GM12878 (cell line): ENCODE measurements around the gene AKAP12. TPM values are rescaled to one million over a fixed set of nuclear protein-coding genes. Genes with fewer than 3 reads are reported as not detected.

Source experiments
- ATAC-seq: fragments of 200-7000 bp; cut with Tn5 transposase; 3 replicates; pipeline ENCODE4 v1.9.1; 2020; ENCODE audit warnings: mild to moderate bottlenecking, moderate library complexity
- BruUV-seq: library from RNA; stranded (reverse); fragments of 400-500 nt; replicated peaks from 2 replicates; lab custom pipeline; 2021; lab: Mats Ljungman, UMichigan
- CTCF ChIA-PET: fragments of 300-600 bp; sonication (Branson Sonifier 250); formaldehyde crosslinking; extraction: SDS; loops from one replicate; lab custom pipeline; 2021; ENCODE audit warnings: inconsistent platforms; lab: Yijun Ruan, JAX
- POLR2A ChIA-PET: fragments of 350-600 bp; formaldehyde crosslinking; extraction: SDS; loops from one replicate; lab custom pipeline; 2021; ENCODE audit warnings: inconsistent platforms; lab: Charles Lee
- RAD21 ChIA-PET: fragments of 300-600 bp; sonication (Branson Sonifier 250); formaldehyde crosslinking; loops from one replicate; lab custom pipeline; 2023; ENCODE audit warnings: antibody characterized with exemption; ENCODE audit not compliant: unreplicated experiment; lab: Charles Lee
- SMC1A ChIA-PET: fragments of 300-600 bp; sonication (Branson Sonifier 250); formaldehyde crosslinking; loops from one replicate; lab custom pipeline; 2023; ENCODE audit not compliant: unreplicated experiment, uncharacterized antibody; lab: Charles Lee
- DNase-seq: peaks from one replicate; pipeline ENCODE4 v3.0.0-alpha.2; 2011; ENCODE audit warnings: low read depth, low spot score
- FAIRE-seq: peaks from 3 replicates; lab custom pipeline; 2011; peaks lifted over from hg19 to GRCh38; lab: Jason Lieb, UNC
- H2AFZ ChIP-seq: 2 replicates; pipeline ENCODE4 v1.6.0; 2011; ENCODE audit warnings: low read depth, low read length, control low read depth; ENCODE audit not compliant: control insufficient read depth
- H3K27ac ChIP-seq: 2 replicates; pipeline ENCODE4 v1.5.1; 2011; ENCODE audit warnings: control low read depth; ENCODE audit not compliant: control insufficient read depth, insufficient read depth
- H3K27me3 ChIP-seq, 2 experiments: replicated peaks in 1 of 2; 2 replicates each; pipeline versions ENCODE4 v1.6.0 to v1.6.1; 2011; ENCODE audit warnings: low read length in 1 of 2; ENCODE audit not compliant: control insufficient read depth in 2 of 2, insufficient read depth in 2 of 2
- H3K36me3 ChIP-seq, 2 experiments: 2 replicates each; pipeline ENCODE4 v1.5.1; 2011; ENCODE audit warnings: low read length in 1 of 2; ENCODE audit not compliant: control insufficient read depth in 2 of 2, insufficient read depth in 2 of 2
- H3K4me1 ChIP-seq: 2 replicates; pipeline ENCODE4 v1.6.1; 2011; ENCODE audit warnings: mild to moderate bottlenecking, low read length, moderate library complexity, mixed read lengths; ENCODE audit not compliant: control insufficient read depth, insufficient read depth
- H3K4me2 ChIP-seq: 2 replicates; pipeline ENCODE4 v1.6.0; 2011; ENCODE audit warnings: control low read depth; ENCODE audit not compliant: control insufficient read depth, insufficient read depth
- H3K4me3 ChIP-seq: fragments of 200-600 bp; sonication (generic); 2 replicates; pipeline ENCODE4 v1.5.1; 2016
- H3K79me2 ChIP-seq: 2 replicates; pipeline ENCODE4 v1.6.0; 2011; ENCODE audit warnings: low read length; ENCODE audit not compliant: control insufficient read depth, insufficient read depth
- H3K9ac ChIP-seq: 2 replicates; pipeline ENCODE4 v1.8.0; 2011; ENCODE audit warnings: low read length, control low read depth, mixed read lengths; ENCODE audit not compliant: control insufficient read depth, insufficient read depth
- H3K9me3 ChIP-seq: replicated peaks from 3 replicates; pipeline ENCODE4 v1.5.1; 2011; ENCODE audit warnings: mild to moderate bottlenecking, low read length; ENCODE audit not compliant: control insufficient read depth, insufficient read depth
- H4K20me1 ChIP-seq: 2 replicates; pipeline ENCODE4 v1.6.0; 2011; ENCODE audit not compliant: control insufficient read depth, insufficient read depth
- FOXM1 ChIP-seq: IDR thresholded peaks from 2 replicates; pipeline ENCODE4 v1.6.1; 2012; ENCODE audit warnings: low read depth, mild to moderate bottlenecking, inconsistent platforms, low read length, moderate library complexity
- MXI1 ChIP-seq: fragments of 150-350 bp; IDR thresholded peaks from 2 replicates; pipeline ENCODE4 v1.6.1; 2011; ENCODE audit warnings: low read depth, mild to moderate bottlenecking, inconsistent platforms, low read length, improper control_type of control experiment
- SUPT20H ChIP-seq: IDR thresholded peaks from 2 replicates; pipeline ENCODE4 v1.6.1; 2011; ENCODE audit warnings: low read depth, mild to moderate bottlenecking, low read length, moderate library complexity, borderline replicate concordance; ENCODE audit not compliant: control insufficient read depth
- TARDBP ChIP-seq: IDR thresholded peaks from 2 replicates; pipeline ENCODE4 v1.6.1; 2016; ENCODE audit warnings: borderline replicate concordance
- TBL1XR1 ChIP-seq: IDR thresholded peaks from 2 replicates; pipeline ENCODE4 v1.6.1; 2012; ENCODE audit warnings: low read depth, low read length, improper control_type of control experiment
- YY1 ChIP-seq: IDR thresholded peaks from 2 replicates; pipeline ENCODE4 v1.6.1; 2011; ENCODE audit warnings: low read depth, mild to moderate bottlenecking, low read length
- ZNF217 ChIP-seq: fragments of 450-650 bp; IDR thresholded peaks from 2 replicates; pipeline ENCODE4 v1.6.1; 2017; ENCODE audit warnings: antibody characterized with exemption, mild to moderate bottlenecking
- WGBS: methylation state at CpG from one replicate; pipeline ENCODE4 v1.1.6; 2016; ENCODE audit warnings: low lambda C conversion rate; ENCODE audit not compliant: insufficient replicate concordance, insufficient coverage; ENCODE audit errors: missing lambda C conversion rate; 5-methylcytosine and 5-hydroxymethylcytosine counted together
- in situ Hi-C: fragments of 300-500 bp; cut with MboI; formaldehyde crosslinking; loops from 9 replicates; pipeline ENCODE4 v1.14.3; 2018; ENCODE audit warnings: mixed read lengths
- intact Hi-C: fragments of 100-400 bp; cut with micrococcal nuclease; formaldehyde crosslinking; loops from one replicate; pipeline ENCODE4 v1.14.2; 2022; ENCODE audit not compliant: unreplicated experiment
- polyA plus RNA-seq, 11 experiments: library from polyadenylated mRNA; depleted of rRNA in 4 of 11; unstranded in 6 of 11; stranded (reverse) in 5 of 11; fragments of >200 nt; fragmentation: Nextera tagmentation in 4 of 11; fragmentation: Illumina TruSeq in 1 of 11; extraction: Ambion mirVana in 4 of 11; extraction: Trizol in 1 of 11; gene quantifications; 1 replicate in 1 of 11; 2 replicates in 10 of 11; pipeline versions ENCODE4 v1.2.1 to v1.2.3, GENCODE V29; 2011 to 2016; ENCODE audit warnings: inconsistent platforms in 2 of 11, missing spikeins in 2 of 11, low read depth in 1 of 11
- total RNA-seq, 4 experiments: library from RNA; depleted of rRNA in 3 of 4; stranded (reverse); fragments of >200 nt in 3 of 4; fragmentation: Illumina TruSeq in 1 of 4; extraction: Trizol in 1 of 4; gene quantifications; 2 replicates each; pipeline versions ENCODE4 v1.2.1 to v1.2.3, GENCODE V29; 2013 to 2021
- TF ChIP-seq, protein P1 (sequence below): fragments of 450-650 bp; IDR thresholded peaks from 2 replicates; pipeline ENCODE4 v1.6.1; 2016; ENCODE audit warnings: mild to moderate bottlenecking
- TF ChIP-seq, protein P2 (sequence below): IDR thresholded peaks from 2 replicates; pipeline ENCODE4 v1.6.1; 2012; ENCODE audit warnings: improper control_type of control experiment, low read depth, low read length; ENCODE audit not compliant: insufficient replicate concordance

AKAP12 gene
- total and polyA plus RNA-seq, 10 of the 15 experiments (the other 5 are each of a cell fraction or from before 2014, with no cell fraction given), result under 0.01 to 0.72 (median 0.06) TPM; not detected in 4

DNA sequence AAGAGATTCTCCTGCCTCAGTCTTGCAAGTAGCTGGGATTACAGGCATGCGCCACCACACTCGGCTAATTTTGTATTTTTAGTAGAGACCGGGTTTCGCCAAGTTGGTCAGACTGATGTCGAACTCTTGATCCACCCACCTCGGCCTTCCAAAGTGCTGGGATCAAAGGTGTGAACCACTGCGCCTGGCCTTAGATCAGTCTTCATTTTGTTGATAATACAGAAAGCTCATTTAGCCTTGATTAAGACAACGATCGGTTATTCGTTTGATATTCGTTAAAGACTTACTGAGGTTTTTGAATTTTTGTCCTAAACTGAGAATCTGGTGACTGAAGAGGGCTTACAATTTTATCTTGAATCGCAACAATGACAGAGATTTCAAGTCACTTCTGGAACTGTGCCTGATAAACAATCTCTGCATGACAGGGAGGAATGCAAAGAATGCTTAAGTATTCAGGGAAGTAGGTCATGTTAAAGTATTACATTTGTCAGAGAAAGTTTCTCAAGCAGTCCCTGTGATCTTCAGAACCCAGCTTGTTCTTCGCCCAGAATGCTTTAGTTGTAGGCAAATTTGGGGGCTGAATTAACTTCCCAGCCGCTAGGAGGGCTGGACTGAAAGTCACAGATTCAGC, 14.8 kb downstream of the AKAP12 start:
- CTCF ChIA-PET, result no interaction called here

More for the DNA sequence above, 14.8 kb downstream of the AKAP12 start:
- Histone ChIP-seq H3K36me3 (no peaks in the 10 kb centered on the region), H3K4me2 (no peak overlapping the region), H3K27ac (no peak overlapping the region), H2AFZ (no peak overlapping the region), H3K9ac (no peak overlapping the region), H3K4me3 (no peak overlapping the region), H3K27me3 (no peaks in the 10 kb centered on the region)
- FAIRE-seq, result no peak
- RAD21 ChIA-PET, result no interaction called here
- in situ Hi-C loops, result no loop called here
- no peak for TF ChIP-seq YY1
- TF ChIP-seq, protein P1, sequence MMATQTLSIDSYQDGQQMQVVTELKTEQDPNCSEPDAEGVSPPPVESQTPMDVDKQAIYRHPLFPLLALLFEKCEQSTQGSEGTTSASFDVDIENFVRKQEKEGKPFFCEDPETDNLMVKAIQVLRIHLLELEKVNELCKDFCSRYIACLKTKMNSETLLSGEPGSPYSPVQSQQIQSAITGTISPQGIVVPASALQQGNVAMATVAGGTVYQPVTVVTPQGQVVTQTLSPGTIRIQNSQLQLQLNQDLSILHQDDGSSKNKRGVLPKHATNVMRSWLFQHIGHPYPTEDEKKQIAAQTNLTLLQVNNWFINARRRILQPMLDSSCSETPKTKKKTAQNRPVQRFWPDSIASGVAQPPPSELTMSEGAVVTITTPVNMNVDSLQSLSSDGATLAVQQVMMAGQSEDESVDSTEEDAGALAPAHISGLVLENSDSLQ, result no peak
- no peak for TF ChIP-seq SUPT20H
- TF ChIP-seq FOXM1, result no peak
- TF ChIP-seq TBL1XR1, result no peak
- TF ChIP-seq, protein P2, sequence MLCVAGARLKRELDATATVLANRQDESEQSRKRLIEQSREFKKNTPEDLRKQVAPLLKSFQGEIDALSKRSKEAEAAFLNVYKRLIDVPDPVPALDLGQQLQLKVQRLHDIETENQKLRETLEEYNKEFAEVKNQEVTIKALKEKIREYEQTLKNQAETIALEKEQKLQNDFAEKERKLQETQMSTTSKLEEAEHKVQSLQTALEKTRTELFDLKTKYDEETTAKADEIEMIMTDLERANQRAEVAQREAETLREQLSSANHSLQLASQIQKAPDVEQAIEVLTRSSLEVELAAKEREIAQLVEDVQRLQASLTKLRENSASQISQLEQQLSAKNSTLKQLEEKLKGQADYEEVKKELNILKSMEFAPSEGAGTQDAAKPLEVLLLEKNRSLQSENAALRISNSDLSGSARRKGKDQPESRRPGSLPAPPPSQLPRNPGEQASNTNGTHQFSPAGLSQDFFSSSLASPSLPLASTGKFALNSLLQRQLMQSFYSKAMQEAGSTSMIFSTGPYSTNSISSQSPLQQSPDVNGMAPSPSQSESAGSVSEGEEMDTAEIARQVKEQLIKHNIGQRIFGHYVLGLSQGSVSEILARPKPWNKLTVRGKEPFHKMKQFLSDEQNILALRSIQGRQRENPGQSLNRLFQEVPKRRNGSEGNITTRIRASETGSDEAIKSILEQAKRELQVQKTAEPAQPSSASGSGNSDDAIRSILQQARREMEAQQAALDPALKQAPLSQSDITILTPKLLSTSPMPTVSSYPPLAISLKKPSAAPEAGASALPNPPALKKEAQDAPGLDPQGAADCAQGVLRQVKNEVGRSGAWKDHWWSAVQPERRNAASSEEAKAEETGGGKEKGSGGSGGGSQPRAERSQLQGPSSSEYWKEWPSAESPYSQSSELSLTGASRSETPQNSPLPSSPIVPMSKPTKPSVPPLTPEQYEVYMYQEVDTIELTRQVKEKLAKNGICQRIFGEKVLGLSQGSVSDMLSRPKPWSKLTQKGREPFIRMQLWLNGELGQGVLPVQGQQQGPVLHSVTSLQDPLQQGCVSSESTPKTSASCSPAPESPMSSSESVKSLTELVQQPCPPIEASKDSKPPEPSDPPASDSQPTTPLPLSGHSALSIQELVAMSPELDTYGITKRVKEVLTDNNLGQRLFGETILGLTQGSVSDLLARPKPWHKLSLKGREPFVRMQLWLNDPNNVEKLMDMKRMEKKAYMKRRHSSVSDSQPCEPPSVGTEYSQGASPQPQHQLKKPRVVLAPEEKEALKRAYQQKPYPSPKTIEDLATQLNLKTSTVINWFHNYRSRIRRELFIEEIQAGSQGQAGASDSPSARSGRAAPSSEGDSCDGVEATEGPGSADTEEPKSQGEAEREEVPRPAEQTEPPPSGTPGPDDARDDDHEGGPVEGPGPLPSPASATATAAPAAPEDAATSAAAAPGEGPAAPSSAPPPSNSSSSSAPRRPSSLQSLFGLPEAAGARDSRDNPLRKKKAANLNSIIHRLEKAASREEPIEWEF, result no peak
- TF ChIP-seq TARDBP, result no peak
- TF ChIP-seq ZNF217, result no peak
- TF ChIP-seq MXI1, result no peak
- TF ChIP-seq, all 136 proteins: peak for 0
- 61% methylated on average over 14 of the region's 14 CpGs for WGBS
- no peak for ATAC-seq
- Histone ChIP-seq H3K79me2 (no peaks in the 10 kb centered on the region), H4K20me1 (no peaks in the 10 kb centered on the region), H3K9me3 (no peaks in the 10 kb centered on the region), H3K4me1 (no peaks in the 10 kb centered on the region)
- ChIA-PET POLR2A (no interaction called here), SMC1A (no interaction called here)
- DNase-seq, result no peak
- no TSS peak for BruUV-seq
- intact Hi-C loops, result no loop called here
